Body of pancreas (tissue), 4 donors: ENCODE data around the gene TPBG. TPM values are rescaled to one million over a fixed set of nuclear protein-coding genes. Genes with fewer than 3 reads are reported as not detected.

ENCODE experiments used
- ATAC-seq: fragments of 150-250 bp; one replicate; pipeline ENCODE4 v1.9.1; 2016
- DNase-seq, 4 donors: peaks; one replicate each; pipeline ENCODE4 v3.0.0-alpha.2; 2019
- H3K27ac ChIP-seq, 4 donors: fragments of 200-600 bp; sonication (generic); 1 replicate in 3 of 4; 2 replicates in 1 of 4; pipeline versions ENCODE4 v1.5.1 to v1.6.1; 2016 to 2019; ENCODE audit warnings: mild to moderate bottlenecking in 1 of 4, mixed read lengths in 1 of 4, moderate library complexity in 1 of 4
- H3K27me3 ChIP-seq, 2 donors: fragments of 200-600 bp; sonication (generic); one replicate each; pipeline ENCODE4 v1.6.0; 2016; ENCODE audit warnings: mild to moderate bottlenecking in 1 of 2
- H3K36me3 ChIP-seq, 2 donors: fragments of 200-600 bp; sonication (generic); replicated peaks in 1 of 2; 2 replicates each; pipeline ENCODE4 v1.5.1; 2016; ENCODE audit warnings: low read depth in 2 of 2; ENCODE audit not compliant: insufficient read depth in 1 of 2
- H3K4me1 ChIP-seq: fragments of 200-600 bp; sonication (generic); one replicate; pipeline ENCODE4 v1.6.0; 2016
- H3K4me3 ChIP-seq, 2 donors: fragments of 200-600 bp; sonication (generic); 1 replicate in 1 of 2; 2 replicates in 1 of 2; pipeline ENCODE4 v1.5.1; 2016 to 2019
- H3K9me3 ChIP-seq, 3 donors: fragments of 200-600 bp; sonication (generic); 1 replicate in 2 of 3; 2 replicates in 1 of 3; pipeline ENCODE4 v1.5.1; 2016
- POLR2A ChIP-seq, 3 donors: fragments of 450-650 bp; IDR thresholded peaks; one replicate each; pipeline ENCODE4 v1.6.1; 2016; ENCODE audit warnings: antibody characterized with exemption in 3 of 3, mild to moderate bottlenecking in 2 of 3
- WGBS, 2 donors: methylation state at CpG; one replicate each; pipeline ENCODE4 v1.1.5; 2017; 5-methylcytosine and 5-hydroxymethylcytosine counted together
- intact Hi-C: fragments of 100-400 bp; cut with DNase I; formaldehyde crosslinking; loops from one replicate; pipeline ENCODE4 v1.15.1; 2023
- total RNA-seq, 2 donors: library from RNA; depleted of rRNA; stranded (reverse); fragments of >200 nt; gene quantifications; one replicate each; pipeline ENCODE4 v1.1.0, GENCODE V29; 2016
- TF ChIP-seq, protein P1 (sequence below), 7 experiments: fragments of 450-650 bp in 4 of 7; fragments of 200-600 bp in 3 of 7; sonication (generic) in 3 of 7; IDR thresholded peaks; one replicate each; pipeline ENCODE4 v1.5.1; 2016 to 2019; ENCODE audit warnings: antibody characterized with exemption in 7 of 7

TPBG gene
- total RNA-seq, 2 donors from 2014 or later, result 10.4 to 10.9 TPM

GRCh38 chr6:82396964-82397751, 33.5 kb downstream of the TPBG start:
- H3K4me3 ChIP-seq, result no peak overlapping the region
- DNase-seq (no peak), ATAC-seq (no peak)
- no peaks in the 10 kb centered on the region for H3K36me3 ChIP-seq
- H3K27me3 ChIP-seq, result no peaks in the 10 kb centered on the region
- H3K4me1 ChIP-seq, result no peaks in the 10 kb centered on the region
- intact Hi-C loops, result no loop called here
- H3K27ac ChIP-seq, result no peak overlapping the region
- TF ChIP-seq, protein P1, sequence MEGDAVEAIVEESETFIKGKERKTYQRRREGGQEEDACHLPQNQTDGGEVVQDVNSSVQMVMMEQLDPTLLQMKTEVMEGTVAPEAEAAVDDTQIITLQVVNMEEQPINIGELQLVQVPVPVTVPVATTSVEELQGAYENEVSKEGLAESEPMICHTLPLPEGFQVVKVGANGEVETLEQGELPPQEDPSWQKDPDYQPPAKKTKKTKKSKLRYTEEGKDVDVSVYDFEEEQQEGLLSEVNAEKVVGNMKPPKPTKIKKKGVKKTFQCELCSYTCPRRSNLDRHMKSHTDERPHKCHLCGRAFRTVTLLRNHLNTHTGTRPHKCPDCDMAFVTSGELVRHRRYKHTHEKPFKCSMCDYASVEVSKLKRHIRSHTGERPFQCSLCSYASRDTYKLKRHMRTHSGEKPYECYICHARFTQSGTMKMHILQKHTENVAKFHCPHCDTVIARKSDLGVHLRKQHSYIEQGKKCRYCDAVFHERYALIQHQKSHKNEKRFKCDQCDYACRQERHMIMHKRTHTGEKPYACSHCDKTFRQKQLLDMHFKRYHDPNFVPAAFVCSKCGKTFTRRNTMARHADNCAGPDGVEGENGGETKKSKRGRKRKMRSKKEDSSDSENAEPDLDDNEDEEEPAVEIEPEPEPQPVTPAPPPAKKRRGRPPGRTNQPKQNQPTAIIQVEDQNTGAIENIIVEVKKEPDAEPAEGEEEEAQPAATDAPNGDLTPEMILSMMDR (IDR thresholded peaks at IDR 0.05), result no peak
- TF ChIP-seq POLR2A (IDR thresholded peaks at IDR 0.05), result no peak
- 88 to 91% methylated on average over 1 of the region's 1 CpG for WGBS, 2 donors
- no peaks in the 10 kb centered on the region for H3K9me3 ChIP-seq

DNA sequence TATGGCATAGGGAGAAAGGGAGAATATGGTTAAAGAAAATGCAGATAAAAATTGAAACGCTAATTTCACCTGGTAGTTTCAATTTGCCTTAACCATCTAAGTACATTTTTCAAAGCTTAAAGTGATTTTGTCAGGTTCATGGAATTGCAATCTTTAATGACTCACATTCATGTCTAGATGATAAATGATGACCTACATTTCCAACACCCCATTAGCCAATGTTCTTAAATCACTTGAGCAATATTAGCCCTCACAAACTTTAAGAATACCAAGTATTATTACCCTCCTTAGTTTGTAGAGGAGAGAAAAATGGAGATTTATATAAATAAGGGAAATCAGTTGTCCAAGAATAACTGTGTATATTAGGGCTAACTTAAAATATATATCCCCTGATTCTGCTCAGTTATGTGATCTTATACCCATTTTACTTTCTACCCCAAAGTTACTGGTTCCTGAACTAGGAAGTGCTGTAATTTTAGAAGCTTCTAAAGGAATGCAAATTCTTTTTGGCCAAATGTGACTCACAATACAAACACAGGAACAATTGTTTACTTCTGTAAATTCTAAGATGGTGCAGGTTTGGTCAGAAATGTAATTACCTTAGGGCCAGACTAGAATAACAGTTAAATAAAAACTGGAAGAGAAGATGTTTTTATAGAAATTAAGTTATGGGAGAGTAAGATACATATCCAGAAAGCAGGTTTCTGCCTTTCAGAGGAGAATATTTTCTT, 34.5 kb downstream of the TPBG start:
- Histone ChIP-seq H3K4me1 (no peaks in the 10 kb centered on the region), H3K36me3 (no peaks in the 10 kb centered on the region), H3K27ac (no peak overlapping the region), H3K4me3 (no peak overlapping the region), H3K27me3 (no peaks in the 10 kb centered on the region), H3K9me3 (no peaks in the 10 kb centered on the region)
- no peak for TF ChIP-seq POLR2A (IDR thresholded peaks at IDR 0.05)
- TF ChIP-seq, protein P1 (IDR thresholded peaks at IDR 0.05), result no peak
- DNase-seq (no peak), ATAC-seq (no peak)
- 65 to 74% methylated on average over 1 of the region's 1 CpG for WGBS, 2 donors
- intact Hi-C loops, result no loop called here

- 68 to 75% methylated on average over 2 of the region's 2 CpGs for WGBS, 2 donors
- H3K27ac ChIP-seq, result no peak overlapping the region
- H3K9me3 ChIP-seq, result no peaks in the 10 kb centered on the region
- no peaks in the 10 kb centered on the region for H3K27me3 ChIP-seq
- TF ChIP-seq, protein P1 (IDR thresholded peaks at IDR 0.05), result no peak
- no peak for TF ChIP-seq POLR2A (IDR thresholded peaks at IDR 0.05)
- DNase-seq, result no peak
- H3K4me1 ChIP-seq, result no peaks in the 10 kb centered on the region
- ATAC-seq, result no peak
- intact Hi-C loops, result no loop called here
- no peak overlapping the region for H3K4me3 ChIP-seq
- H3K36me3 ChIP-seq, result no peaks in the 10 kb centered on the region
Observed at GRCh38 chr6:82408952-82409431, 45.4 kb downstream of the TPBG start.

- TF ChIP-seq POLR2A (IDR thresholded peaks at IDR 0.05), result no peak
- TF ChIP-seq, protein P1 (IDR thresholded peaks at IDR 0.05), result no peak
- Histone ChIP-seq H3K27ac (no peak overlapping the region), H3K9me3 (no peaks in the 10 kb centered on the region), H3K27me3 (no peaks in the 10 kb centered on the region), H3K4me1 (no peaks in the 10 kb centered on the region), H3K4me3 (no peak overlapping the region), H3K36me3 (no peaks in the 10 kb centered on the region)
- DNase-seq, result no peak
- WGBS, 2 donors, result 79 to 82% methylated on average over 3 of the region's 3 CpGs
- intact Hi-C loops, result no loop called here
- ATAC-seq, result no peak
Observed at GRCh38 chr6:82410151-82410648, 46.6 kb downstream of the TPBG start.
